ENCODE data around the gene SYNJ1.

GRCh38 chr21:32648165-32648564, 79.6 kb downstream of the SYNJ1 start:
- TF ChIP-seq CTCF (IDR thresholded peaks at IDR 0.05) (no peak), POLR2AphosphoS5 (IDR thresholded peaks at IDR 0.05) (no peak), POLR2A (IDR thresholded peaks at IDR 0.05) (no peak), EP300 (IDR thresholded peaks at IDR 0.05) (no peak)
